Cardiac muscle cell (in vitro differentiated cells and primary cell): ENCODE data around the gene NPNT. TPM values are rescaled to one million over a fixed set of nuclear protein-coding genes. Genes with fewer than 3 reads are reported as not detected.
A peak's percentile ranks its signal among the peaks of the same experiment; 100 is the strongest.

Experiments used
- DNase-seq, 2 donors: peaks; one replicate each; pipeline versions ENCODE4 v3.0.0 to v3.0.0-alpha.2; 2010 to 2017; ENCODE audit warnings: low read depth in 1 of 2, low spot score in 1 of 2
- H3K27ac ChIP-seq: fragments of 200-600 bp; sonication (generic); 2 replicates; pipeline ENCODE4 v1.5.1; 2016
- H3K27me3 ChIP-seq: fragments of 200-600 bp; sonication (generic); 2 replicates; pipeline ENCODE4 v1.6.0; 2016; ENCODE audit warnings: control low read depth
- H3K36me3 ChIP-seq: fragments of 200-600 bp; sonication (generic); 2 replicates; pipeline ENCODE4 v1.5.1; 2016; ENCODE audit warnings: control low read depth
- H3K4me1 ChIP-seq: fragments of 200-600 bp; sonication (generic); 2 replicates; pipeline ENCODE4 v1.8.1; 2017; ENCODE audit warnings: low read depth, mild to moderate bottlenecking, mixed run types
- H3K4me3 ChIP-seq: fragments of 200-600 bp; sonication (generic); 2 replicates; pipeline ENCODE4 v1.5.1; 2016; ENCODE audit warnings: mild to moderate bottlenecking
- H3K9me3 ChIP-seq: fragments of 200-600 bp; sonication (generic); 2 replicates; pipeline ENCODE4 v1.5.1; 2017; ENCODE audit warnings: low read depth, mild to moderate bottlenecking, control low read depth
- polyA plus RNA-seq: library from polyadenylated mRNA; unstranded; fragments of >200 nt; fragmentation: Nextera tagmentation; extraction: Ambion mirVana; gene quantifications from 2 replicates; pipeline ENCODE4 v1.2.1, GENCODE V29; 2016
- total RNA-seq: library from RNA; depleted of rRNA; stranded (reverse); fragments of >200 nt; gene quantifications from 2 replicates; pipeline ENCODE4 v1.2.3, GENCODE V29; 2016
- TF ChIP-seq, protein P1 (sequence below): IDR thresholded peaks from 2 replicates; pipeline ENCODE4 v1.5.1; 2012; ENCODE audit warnings: low read depth, mild to moderate bottlenecking, low read length

NPNT gene
- total and polyA plus RNA-seq, 2 experiments from 2014 or later: 22.0 to 39.8 TPM

DNA sequence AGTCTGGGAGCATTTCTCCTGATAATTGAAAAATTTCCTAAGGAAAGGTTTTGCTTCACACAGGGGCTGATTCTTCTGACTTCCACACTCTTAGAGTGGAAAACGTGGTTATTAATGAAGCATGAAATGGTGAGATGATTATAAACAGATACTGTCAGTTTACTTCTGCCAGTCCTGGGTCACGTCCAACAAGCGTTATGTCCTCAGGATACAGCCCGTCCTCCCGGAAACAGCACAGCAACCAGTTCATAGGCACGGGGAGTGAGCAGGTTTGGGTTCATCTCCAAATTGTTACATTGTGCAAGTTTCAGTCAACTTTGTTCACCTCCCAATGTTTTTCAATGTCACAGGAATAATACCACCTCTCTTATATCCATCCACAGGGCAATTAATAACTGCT lies 98.8 kb downstream of the NPNT start:
- Histone ChIP-seq H3K9me3 (no peaks in the 10 kb centered on the region), H3K36me3 (no peaks in the 10 kb centered on the region), H3K4me3 (no peak overlapping the region), H3K4me1 (peaks cover 8% of the 10 kb centered on the region), H3K27ac (no peak overlapping the region), H3K27me3 (no peaks in the 10 kb centered on the region)
- TF ChIP-seq, protein P1, sequence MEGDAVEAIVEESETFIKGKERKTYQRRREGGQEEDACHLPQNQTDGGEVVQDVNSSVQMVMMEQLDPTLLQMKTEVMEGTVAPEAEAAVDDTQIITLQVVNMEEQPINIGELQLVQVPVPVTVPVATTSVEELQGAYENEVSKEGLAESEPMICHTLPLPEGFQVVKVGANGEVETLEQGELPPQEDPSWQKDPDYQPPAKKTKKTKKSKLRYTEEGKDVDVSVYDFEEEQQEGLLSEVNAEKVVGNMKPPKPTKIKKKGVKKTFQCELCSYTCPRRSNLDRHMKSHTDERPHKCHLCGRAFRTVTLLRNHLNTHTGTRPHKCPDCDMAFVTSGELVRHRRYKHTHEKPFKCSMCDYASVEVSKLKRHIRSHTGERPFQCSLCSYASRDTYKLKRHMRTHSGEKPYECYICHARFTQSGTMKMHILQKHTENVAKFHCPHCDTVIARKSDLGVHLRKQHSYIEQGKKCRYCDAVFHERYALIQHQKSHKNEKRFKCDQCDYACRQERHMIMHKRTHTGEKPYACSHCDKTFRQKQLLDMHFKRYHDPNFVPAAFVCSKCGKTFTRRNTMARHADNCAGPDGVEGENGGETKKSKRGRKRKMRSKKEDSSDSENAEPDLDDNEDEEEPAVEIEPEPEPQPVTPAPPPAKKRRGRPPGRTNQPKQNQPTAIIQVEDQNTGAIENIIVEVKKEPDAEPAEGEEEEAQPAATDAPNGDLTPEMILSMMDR: no peak
- DNase-seq: no peak

DNA sequence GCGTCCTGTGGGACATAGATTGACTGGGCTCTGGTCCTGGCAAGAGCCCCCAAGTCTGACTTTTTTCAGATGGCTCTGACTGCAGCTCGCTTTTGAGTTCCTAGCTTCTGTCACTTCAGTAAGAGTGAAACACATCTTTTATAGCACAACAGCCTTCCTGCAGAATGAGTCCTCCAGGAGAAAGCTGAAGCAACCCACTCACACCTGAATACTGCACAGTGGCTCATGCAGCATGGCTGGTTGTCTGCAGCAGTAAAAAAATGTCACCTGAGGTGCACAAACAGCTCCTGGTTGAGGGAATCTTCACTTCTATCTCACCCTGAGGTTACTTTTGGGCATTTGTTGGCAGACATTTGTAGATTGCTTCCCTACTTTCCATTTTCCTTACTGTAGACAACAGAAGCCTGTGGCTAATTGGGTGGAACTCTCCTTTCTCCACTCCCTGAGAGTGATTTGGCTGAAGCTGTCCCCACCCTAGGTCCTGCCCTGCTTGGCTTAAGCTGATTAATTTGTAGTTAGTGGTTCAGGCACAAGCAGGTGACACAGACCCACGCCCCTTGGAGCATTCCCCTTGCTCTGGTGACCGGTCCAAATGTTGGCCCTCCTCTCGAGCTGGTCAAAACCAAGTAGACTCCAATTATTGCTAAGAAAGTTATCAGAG lies 99.7 kb downstream of the NPNT start:
- peaks cover 8% of the 10 kb centered on the region for H3K4me1 ChIP-seq

DNA sequence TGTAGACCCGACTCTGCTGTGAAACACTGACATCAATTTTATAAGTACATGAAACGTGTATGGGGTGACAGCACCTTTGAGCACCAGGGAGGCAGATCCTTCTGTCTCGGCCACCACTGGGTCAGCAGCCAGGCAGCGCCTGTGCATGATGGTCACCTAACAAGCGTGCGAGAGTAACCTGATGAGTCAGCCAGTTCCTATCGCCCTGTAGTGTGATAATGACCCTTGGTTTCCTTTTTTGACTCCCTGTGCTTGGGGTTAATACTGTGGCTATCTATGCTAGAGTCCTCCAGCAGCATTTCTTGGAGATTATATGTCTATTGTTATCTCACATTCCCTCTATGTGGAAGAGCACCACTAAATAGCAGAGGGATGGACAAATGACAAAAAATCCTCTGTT lies 101.6 kb downstream of the NPNT start:
- DNase-seq: no peak
- no peaks in the 10 kb centered on the region for H3K9me3 ChIP-seq
- no peak overlapping the region for H3K4me3 ChIP-seq
- TF ChIP-seq, protein P1: no peak
- peak overlapping the region; percentile 44 for H3K27ac ChIP-seq
- H3K36me3 ChIP-seq: no peaks in the 10 kb centered on the region
- peaks cover 8% of the 10 kb centered on the region for H3K4me1 ChIP-seq
- H3K27me3 ChIP-seq: no peaks in the 10 kb centered on the region

More for the DNA sequence above, 99.7 kb downstream of the NPNT start:
- DNase-seq: no peak
- Histone ChIP-seq H3K4me3 (no peak overlapping the region), H3K27me3 (no peaks in the 10 kb centered on the region), H3K27ac (no peak overlapping the region), H3K36me3 (no peaks in the 10 kb centered on the region), H3K9me3 (no peaks in the 10 kb centered on the region)
- TF ChIP-seq, protein P1: no peak

DNA sequence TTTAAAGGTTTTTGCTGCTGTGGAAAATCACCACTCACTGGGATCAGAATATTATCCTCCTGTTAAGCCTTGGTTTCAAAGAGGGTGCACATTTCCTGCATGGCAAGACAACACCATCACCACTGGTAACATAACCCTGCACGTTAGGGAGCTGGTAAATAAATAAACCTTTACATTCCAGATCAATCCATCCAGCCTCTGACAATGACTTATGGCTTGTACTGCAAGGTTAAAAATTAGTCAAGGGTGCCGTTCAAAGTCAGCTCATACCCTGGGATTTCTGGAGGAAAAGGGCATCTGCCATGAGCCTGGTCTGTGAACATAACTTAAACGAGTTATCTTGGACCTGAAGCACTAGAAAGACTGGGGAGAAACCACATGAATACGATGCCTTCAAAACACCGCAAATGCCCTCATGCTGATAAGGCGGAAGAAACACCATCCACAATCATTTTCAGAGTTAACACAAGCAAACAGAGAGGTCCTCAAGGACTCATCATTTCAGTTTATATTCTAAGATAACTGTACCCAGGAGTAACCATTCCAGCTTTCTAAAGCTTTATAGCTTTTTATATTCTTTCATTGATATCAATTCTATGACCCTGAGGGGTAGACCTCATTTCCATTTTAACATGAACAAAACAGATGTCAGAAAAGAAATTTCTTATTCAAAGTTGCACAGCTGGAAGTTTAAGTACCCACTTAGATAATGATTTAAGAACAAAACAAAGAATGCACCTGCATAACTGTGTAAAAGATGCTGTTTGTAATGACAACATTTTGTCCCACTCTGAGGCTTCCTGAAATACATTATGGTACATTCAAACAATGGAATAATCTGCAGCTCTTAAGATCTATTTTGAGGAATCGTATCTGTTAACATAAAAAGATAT lies 103.1 kb downstream of the NPNT start:
- Histone ChIP-seq H3K9me3 (no peaks in the 10 kb centered on the region), H3K36me3 (no peaks in the 10 kb centered on the region), H3K27me3 (no peaks in the 10 kb centered on the region), H3K4me1 (peaks cover 8% of the 10 kb centered on the region), H3K27ac (no peak overlapping the region), H3K4me3 (no peak overlapping the region)
- TF ChIP-seq, protein P1: no peak
- no peak for DNase-seq

DNA sequence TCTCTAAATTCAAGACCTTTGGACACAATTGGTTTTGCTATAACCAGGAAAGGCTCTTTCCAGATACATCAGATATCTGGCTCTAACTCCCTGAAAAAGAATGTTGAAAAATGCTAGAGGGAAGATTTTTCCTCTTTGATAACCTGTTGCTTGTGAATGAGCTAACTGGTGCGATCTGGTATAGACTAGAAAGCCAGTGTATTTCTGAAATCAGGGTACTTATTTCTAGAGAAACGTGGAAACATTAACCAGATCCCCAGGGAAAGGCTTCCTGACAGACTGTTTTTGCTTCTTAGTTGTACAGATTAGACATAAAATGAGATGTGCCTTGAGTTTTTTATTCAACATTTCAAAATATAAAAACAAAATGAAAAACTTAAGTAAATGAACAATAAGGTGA lies 107.7 kb downstream of the NPNT start:
- TF ChIP-seq, protein P1: no peak
- Histone ChIP-seq H3K9me3 (no peaks in the 10 kb centered on the region), H3K27ac (no peak overlapping the region), H3K36me3 (no peaks in the 10 kb centered on the region), H3K4me1 (no peaks in the 10 kb centered on the region), H3K27me3 (no peaks in the 10 kb centered on the region), H3K4me3 (no peak overlapping the region)
- no peak for DNase-seq
